Non-pigmented ciliary epithelial cell (primary cell): ENCODE data around the gene F10.
"Not testable (repeated sequence)": the region's sequence is repeated elsewhere in the genome, so short reads cannot be mapped to it uniquely, and the experiment has no call there.

Experiments
- DNase-seq: peaks from one replicate; pipeline ENCODE4 v3.0.0-alpha.2; 2010; ENCODE audit warnings: low read depth

F10 gene

GRCh38 chr13:113152984-113153809, 30.6 kb downstream of the F10 start:
- DNase-seq: no peak

- DNase-seq: no peak
Measured at GRCh38 chr13:113153810-113154748, 31.5 kb downstream of the F10 start.

GRCh38 chr13:113155201-113155600, 32.6 kb downstream of the F10 start:
- DNase-seq: no peak

GRCh38 chr13:113155982-113156655, 33.5 kb downstream of the F10 start:
- DNase-seq: no peak

- DNase-seq: no peak
Measured at GRCh38 chr13:113157206-113157928, 34.8 kb downstream of the F10 start.

- no peak for DNase-seq
Measured at GRCh38 chr13:113157929-113158747, 35.5 kb downstream of the F10 start, which contains the start of gene PROZ. Gene PROZ (plus strand): TSS chr13:113158648. CDS start chr13:113158661, 13 bp downstream.

GRCh38 chr13:113158946-113159345, 36.3 kb downstream of the F10 start:
- DNase-seq: no peak

- DNase-seq: no peak
Measured at GRCh38 chr13:113159701-113160100, 37.1 kb downstream of the F10 start.

GRCh38 chr13:113160983-113161382, 38.4 kb downstream of the F10 start:
- DNase-seq: no peak

- no peak for DNase-seq
Measured at GRCh38 chr13:113161433-113161832, 38.8 kb downstream of the F10 start.

GRCh38 chr13:113161975-113162374, 39.4 kb downstream of the F10 start:
- DNase-seq: not testable (repeated sequence)

GRCh38 chr13:113162783-113163685, 40.4 kb downstream of the F10 start:
- DNase-seq: no peak

GRCh38 chr13:113164492-113164891, 41.9 kb downstream of the F10 start:
- no peak for DNase-seq

GRCh38 chr13:113166266-113166665, 43.7 kb downstream of the F10 start:
- DNase-seq: no peak

GRCh38 chr13:113166681-113167080, 44.1 kb downstream of the F10 start:
- no peak for DNase-seq

GRCh38 chr13:113167155-113167554, 44.6 kb downstream of the F10 start:
- no peak for DNase-seq

- no peak for DNase-seq
Measured at GRCh38 chr13:113167575-113167974, 45.0 kb downstream of the F10 start.

GRCh38 chr13:113168211-113168610, 45.6 kb downstream of the F10 start:
- DNase-seq: no peak
